NCI-H2029 treated with DMSO at 0.1 percent for 48 hours (cell line): ENCODE data around the gene TUBA3E.
"Not testable (repeated sequence)": the region's sequence is repeated elsewhere in the genome, so short reads cannot be mapped to it uniquely, and the experiment has no call there.

ENCODE experiments used
- DNase-seq: peaks from one replicate; lab custom pipeline; 2025; lab: John Stamatoyannopoulos, UW

The TUBA3E gene

GRCh38 chr2:130198343-130198742 lies at the start of gene TUBA3E:
Gene TUBA3E, minus strand, starts transcription at chr2:130198439. Its CDS starts 79 bp downstream, at chr2:130198360.
- DNase-seq = no peak

- no peak for DNase-seq
Measured at GRCh38 chr2:130246430-130246829, 48.2 kb upstream of the TUBA3E start.

DNA sequence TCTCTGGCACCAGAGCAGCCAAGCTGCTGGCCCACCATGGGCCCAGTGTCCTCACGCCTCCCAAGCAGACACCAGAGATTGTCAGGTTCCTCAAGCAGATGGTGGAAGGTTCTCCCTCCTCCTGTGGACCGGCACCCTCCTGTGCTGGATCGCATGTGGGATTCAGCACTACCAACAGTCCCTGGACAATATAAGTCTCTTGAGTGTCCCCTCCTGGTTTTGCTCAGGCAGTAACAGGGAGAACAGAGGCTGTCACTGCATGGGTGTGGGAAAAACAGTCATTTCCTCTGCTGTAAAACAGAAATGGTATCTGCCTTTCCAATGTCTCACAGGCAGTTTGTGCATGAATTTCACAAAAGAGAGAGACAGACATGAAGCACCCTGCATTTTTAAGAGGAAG lies 47.7 kb upstream of the TUBA3E start:
- DNase-seq = no peak

- DNase-seq = no peak
Measured at GRCh38 chr2:130243359-130243758, 45.1 kb upstream of the TUBA3E start.

GRCh38 chr2:130241041-130241707 lies 42.9 kb upstream of the TUBA3E start:
- no peak for DNase-seq

DNA sequence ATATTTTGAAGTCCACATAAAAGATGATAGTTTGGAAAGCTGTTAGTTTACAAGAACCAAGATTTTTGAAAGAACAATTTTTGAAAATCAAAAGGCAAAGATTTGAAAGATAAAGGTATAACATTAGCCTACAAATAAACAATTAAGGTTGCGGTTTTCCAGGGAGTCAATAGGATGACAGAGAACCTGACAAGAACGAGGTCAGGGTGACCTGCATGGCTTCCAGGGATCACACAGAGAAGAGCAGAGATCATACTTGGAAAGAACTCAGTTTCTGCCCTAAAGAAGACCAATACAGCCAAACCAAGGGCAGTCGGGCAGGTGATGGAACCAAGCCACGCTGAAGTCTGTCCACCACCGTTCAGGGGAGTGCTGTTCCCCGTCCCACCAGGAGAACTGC lies 41.3 kb upstream of the TUBA3E start:
- DNase-seq = not testable (repeated sequence)

- not testable (repeated sequence) for DNase-seq
Measured at GRCh38 chr2:130233066-130233465, 34.8 kb upstream of the TUBA3E start.

- no peak for DNase-seq
Measured at GRCh38 chr2:130231656-130232055, 33.4 kb upstream of the TUBA3E start.

- DNase-seq = not testable (repeated sequence)
Measured at GRCh38 chr2:130230907-130231306, 32.7 kb upstream of the TUBA3E start.

- not testable (repeated sequence) for DNase-seq
Measured at GRCh38 chr2:130230376-130230775, 32.1 kb upstream of the TUBA3E start.

GRCh38 chr2:130229161-130229510 lies 30.9 kb upstream of the TUBA3E start:
- not testable (repeated sequence) for DNase-seq

GRCh38 chr2:130228467-130229160 lies 30.4 kb upstream of the TUBA3E start:
- not testable (repeated sequence) for DNase-seq

GRCh38 chr2:130228005-130228404 lies 29.8 kb upstream of the TUBA3E start:
- not testable (repeated sequence) for DNase-seq

GRCh38 chr2:130222523-130222922 lies 24.3 kb upstream of the TUBA3E start:
- DNase-seq = not testable (repeated sequence)

DNA sequence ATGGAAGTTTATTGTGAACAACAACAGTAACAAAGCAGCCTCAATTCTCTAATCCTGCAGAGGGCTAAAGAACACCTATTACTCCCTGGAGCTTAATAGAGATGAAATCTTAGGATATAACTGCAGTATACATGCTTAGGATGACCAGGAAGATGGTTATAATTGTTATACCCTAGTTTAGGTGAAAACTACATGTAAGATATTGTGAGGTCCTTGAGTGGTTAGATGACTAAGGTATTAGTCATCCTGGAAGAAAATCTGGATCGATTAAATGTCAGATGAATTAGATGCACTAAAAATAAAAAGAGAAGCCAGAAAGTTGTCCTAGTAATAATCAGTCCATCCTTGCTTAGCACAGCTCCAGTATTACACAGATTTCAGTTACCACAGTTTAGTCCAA lies 22.3 kb upstream of the TUBA3E start:
- DNase-seq = not testable (repeated sequence)

- DNase-seq = not testable (repeated sequence)
Measured at GRCh38 chr2:130219147-130219546, 20.9 kb upstream of the TUBA3E start.

DNA sequence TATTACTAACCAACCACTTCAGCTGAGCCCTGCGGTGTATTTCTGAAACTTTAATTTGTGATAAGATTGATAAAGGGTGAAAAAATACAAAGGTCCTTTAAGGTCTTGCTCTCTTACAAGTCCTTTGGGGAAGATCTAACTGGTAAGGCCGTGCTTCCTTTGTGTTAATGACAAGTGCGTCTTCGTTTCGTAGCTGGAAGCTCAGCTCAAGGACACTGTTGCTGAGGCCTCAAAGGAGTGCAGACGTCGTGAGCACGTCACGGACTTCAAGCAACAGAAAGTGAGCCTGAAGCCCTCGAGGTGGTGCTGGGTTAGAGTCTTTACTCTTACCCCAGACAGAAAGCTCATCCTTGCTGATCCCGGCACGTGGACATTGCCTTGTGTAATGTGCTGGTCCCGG lies 8.8 kb upstream of the TUBA3E start:
- DNase-seq = not testable (repeated sequence)

DNA sequence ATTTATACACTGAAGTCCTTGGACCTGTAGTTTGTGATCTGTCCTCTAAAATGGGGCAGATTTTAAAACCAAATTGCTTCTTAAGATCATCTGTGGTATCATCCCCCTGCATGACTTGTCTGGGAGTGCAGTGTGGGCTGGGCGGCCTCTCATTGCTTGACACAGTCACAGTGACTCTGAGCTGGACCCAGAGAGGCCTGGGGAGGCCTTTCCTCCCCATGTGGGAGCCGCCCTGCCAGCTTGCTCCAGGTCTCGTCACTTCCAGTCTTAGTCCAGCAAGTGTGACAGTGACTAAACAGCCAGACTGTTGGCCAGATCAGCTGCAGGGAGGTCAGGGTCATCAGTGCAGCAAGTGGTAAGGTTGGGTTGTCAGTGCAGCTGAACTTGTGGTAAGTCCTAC lies 4.9 kb upstream of the TUBA3E start:
- not testable (repeated sequence) for DNase-seq

- not testable (repeated sequence) for DNase-seq
Measured at GRCh38 chr2:130202518-130202917, 4.3 kb upstream of the TUBA3E start.

DNA sequence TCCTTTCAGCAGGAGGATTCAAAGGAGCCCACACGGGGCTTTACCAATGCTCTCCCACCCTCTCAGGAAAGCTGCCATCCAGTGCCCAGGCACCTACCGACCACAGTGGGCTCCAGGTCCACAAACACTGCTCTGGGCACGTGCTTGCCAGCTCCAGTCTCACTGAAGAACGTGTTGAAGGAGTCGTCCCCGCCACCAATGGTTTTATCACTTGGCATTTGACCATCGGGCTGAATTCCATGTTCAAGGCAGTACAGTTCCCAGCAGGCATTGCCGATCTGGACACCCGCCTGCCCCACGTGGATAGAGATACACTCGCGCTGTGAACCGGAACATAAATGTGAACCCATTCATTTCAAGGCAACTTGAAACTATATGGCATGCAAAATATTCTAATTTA lies 2.2 kb downstream of the TUBA3E start:
- not testable (repeated sequence) for DNase-seq

- not testable (repeated sequence) for DNase-seq
Measured at GRCh38 chr2:130195089-130195635, 3.1 kb downstream of the TUBA3E start.

GRCh38 chr2:130193824-130194223 lies 4.4 kb downstream of the TUBA3E start:
- DNase-seq = not testable (repeated sequence)

DNA sequence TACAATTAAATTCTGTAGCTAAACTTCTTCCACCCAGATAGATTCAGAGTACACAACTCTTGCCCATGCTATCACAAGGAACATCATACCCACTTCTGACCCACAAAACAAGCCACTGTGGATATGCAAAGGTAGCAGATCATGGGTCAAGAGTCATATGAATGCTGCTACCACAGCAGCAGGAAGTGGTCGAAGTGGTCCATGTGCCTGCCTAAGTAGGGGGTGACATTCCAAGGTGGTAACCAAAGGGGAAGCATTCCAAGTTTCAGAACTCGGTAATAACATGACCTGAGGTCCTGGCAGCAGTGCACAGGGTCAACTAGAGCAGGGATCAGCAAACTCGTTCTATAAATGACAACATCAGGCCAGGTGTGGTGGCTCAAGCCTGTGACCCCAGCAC lies 5.8 kb downstream of the TUBA3E start:
- not testable (repeated sequence) for DNase-seq
